Fibroblast of lung (primary cell): ENCODE measurements around the gene PDLIM5. TPM values are rescaled to one million over a fixed set of nuclear protein-coding genes. Genes with fewer than 3 reads are reported as not detected.

Experiments
- DNase-seq, 2 donors: peaks; one replicate each; pipeline versions ENCODE4 v3.0.0 to v3.0.0-alpha.2; 2010; ENCODE audit warnings: low read depth in 2 of 2
- H2AFZ ChIP-seq: 2 replicates; pipeline ENCODE4 v1.5.1; 2012; ENCODE audit warnings: low read length, control low read depth, inconsistent platforms
- H3K27ac ChIP-seq: 2 replicates; pipeline ENCODE4 v1.5.1; 2011; ENCODE audit warnings: low read length, control low read depth; ENCODE audit not compliant: insufficient read depth
- H3K27me3 ChIP-seq: 2 replicates; pipeline ENCODE4 v1.5.1; 2011; ENCODE audit warnings: mild to moderate bottlenecking, low read length; ENCODE audit not compliant: control insufficient read depth, insufficient read depth
- H3K36me3 ChIP-seq: 2 replicates; pipeline ENCODE4 v1.5.1; 2011; ENCODE audit warnings: low read length; ENCODE audit not compliant: control insufficient read depth, insufficient read depth
- H3K4me1 ChIP-seq: 2 replicates; pipeline ENCODE4 v1.5.1; 2011; ENCODE audit warnings: low read length; ENCODE audit not compliant: control insufficient read depth, insufficient read depth; ENCODE audit errors: extremely low read depth
- H3K4me2 ChIP-seq: 2 replicates; pipeline ENCODE4 v1.5.1; 2011; ENCODE audit warnings: low read length, control low read depth; ENCODE audit not compliant: insufficient read depth; ENCODE audit errors: extremely low read depth
- H3K4me3 ChIP-seq, 4 experiments: fragments of 200-600 bp in 1 of 4; sonication (generic) in 1 of 4; replicated peaks in 1 of 4; 2 replicates each; pipeline ENCODE4 v1.5.1; 2011 to 2016; ENCODE audit warnings: low read length in 4 of 4, low read depth in 3 of 4, mild to moderate bottlenecking in 3 of 4, control low read depth in 2 of 4, inconsistent platforms in 1 of 4, mixed read lengths in 1 of 4; ENCODE audit not compliant: insufficient read depth in 1 of 4; ENCODE audit errors: control extremely low read depth in 1 of 4
- H3K79me2 ChIP-seq: 2 replicates; pipeline ENCODE4 v1.5.1; 2012; ENCODE audit warnings: mild to moderate bottlenecking, low read length, inconsistent platforms; ENCODE audit not compliant: control insufficient read depth, insufficient read depth
- H3K9ac ChIP-seq: 2 replicates; pipeline ENCODE4 v1.5.1; 2011; ENCODE audit warnings: mild to moderate bottlenecking, low read length, control low read depth; ENCODE audit not compliant: insufficient read depth
- H3K9me3 ChIP-seq: 2 replicates; pipeline ENCODE4 v1.5.1; 2012; ENCODE audit warnings: low read depth, low read length; ENCODE audit not compliant: control insufficient read depth, insufficient read depth
- H4K20me1 ChIP-seq: 2 replicates; pipeline ENCODE4 v1.5.1; 2011; ENCODE audit warnings: low read length; ENCODE audit not compliant: control insufficient read depth, insufficient read depth; ENCODE audit errors: extremely low read depth
- EZH2 ChIP-seq: IDR thresholded peaks from 2 replicates; pipeline ENCODE4 v1.5.1; 2012; ENCODE audit warnings: low read length, control low read depth, mild to moderate bottlenecking; ENCODE audit errors: missing control alignments
- polyA plus RNA-seq, 2 donors: library from polyadenylated mRNA; depleted of rRNA in 1 of 2; stranded (reverse) in 1 of 2; unstranded in 1 of 2; fragments of >200 nt; gene quantifications; 2 replicates each; pipeline ENCODE4 v1.2.1, GENCODE V29; 2011 to 2012; ENCODE audit warnings: missing spikeins in 1 of 2
- total RNA-seq: library from RNA; depleted of rRNA; stranded (reverse); fragments of >200 nt; gene quantifications from 2 replicates; pipeline ENCODE4 v1.2.1, GENCODE V29; 2014
- TF ChIP-seq, protein P1 (sequence below), 2 donors: IDR thresholded peaks in 1 of 2; conservative IDR thresholded peaks in 1 of 2; 1 replicate in 1 of 2; 2 replicates in 1 of 2; pipeline ENCODE4 v1.5.1; 2011 to 2012; ENCODE audit warnings: low read length in 2 of 2, control low read depth in 1 of 2, inconsistent platforms in 1 of 2, low read depth in 1 of 2, mild to moderate bottlenecking in 1 of 2

Gene PDLIM5
- total and polyA plus RNA-seq, 2 donors (not counting 1 experiment from before 2014, with no cell fraction given) = 28.4 to 113 TPM

- peaks cover 2% of the 10 kb centered on the region for H3K79me2 ChIP-seq
- no peak overlapping the region for H2AFZ ChIP-seq
- DNase-seq = no peak
- TF ChIP-seq EZH2 = no peak
- TF ChIP-seq, protein P1, sequence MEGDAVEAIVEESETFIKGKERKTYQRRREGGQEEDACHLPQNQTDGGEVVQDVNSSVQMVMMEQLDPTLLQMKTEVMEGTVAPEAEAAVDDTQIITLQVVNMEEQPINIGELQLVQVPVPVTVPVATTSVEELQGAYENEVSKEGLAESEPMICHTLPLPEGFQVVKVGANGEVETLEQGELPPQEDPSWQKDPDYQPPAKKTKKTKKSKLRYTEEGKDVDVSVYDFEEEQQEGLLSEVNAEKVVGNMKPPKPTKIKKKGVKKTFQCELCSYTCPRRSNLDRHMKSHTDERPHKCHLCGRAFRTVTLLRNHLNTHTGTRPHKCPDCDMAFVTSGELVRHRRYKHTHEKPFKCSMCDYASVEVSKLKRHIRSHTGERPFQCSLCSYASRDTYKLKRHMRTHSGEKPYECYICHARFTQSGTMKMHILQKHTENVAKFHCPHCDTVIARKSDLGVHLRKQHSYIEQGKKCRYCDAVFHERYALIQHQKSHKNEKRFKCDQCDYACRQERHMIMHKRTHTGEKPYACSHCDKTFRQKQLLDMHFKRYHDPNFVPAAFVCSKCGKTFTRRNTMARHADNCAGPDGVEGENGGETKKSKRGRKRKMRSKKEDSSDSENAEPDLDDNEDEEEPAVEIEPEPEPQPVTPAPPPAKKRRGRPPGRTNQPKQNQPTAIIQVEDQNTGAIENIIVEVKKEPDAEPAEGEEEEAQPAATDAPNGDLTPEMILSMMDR (conservative IDR thresholded peaks at IDR 0.05 in 1 of 2, IDR thresholded peaks at IDR 0.05 in 1 of 2; ENCODE audit: low read depth in 1 of 2, low read length in 2 of 2) = no peak
- no peaks in the 10 kb centered on the region for H4K20me1 ChIP-seq
- H3K4me2 ChIP-seq = no peak overlapping the region
- H3K36me3 ChIP-seq = no peaks in the 10 kb centered on the region
- peaks cover 2% of the 10 kb centered on the region for H3K4me1 ChIP-seq
- no peak overlapping the region for H3K9ac ChIP-seq
- H3K4me3 ChIP-seq = no peak overlapping the region
- H3K27me3 ChIP-seq = no peaks in the 10 kb centered on the region
- H3K9me3 ChIP-seq = no peaks in the 10 kb centered on the region
- H3K27ac ChIP-seq = no peak overlapping the region
Measured at GRCh38 chr4:94571715-94572114, 120.0 kb downstream of the PDLIM5 start.

GRCh38 chr4:94574050-94574449 is 122.3 kb downstream of the PDLIM5 start:
- Histone ChIP-seq H2AFZ (no peak overlapping the region), H3K4me3 (no peak overlapping the region), H3K4me2 (no peak overlapping the region), H3K79me2 (peaks cover under 1% of the 10 kb centered on the region), H3K9me3 (no peaks in the 10 kb centered on the region), H3K9ac (no peak overlapping the region), H3K36me3 (no peaks in the 10 kb centered on the region), H3K4me1 (peaks cover 2% of the 10 kb centered on the region), H3K27ac (no peak overlapping the region), H3K27me3 (no peaks in the 10 kb centered on the region), H4K20me1 (no peaks in the 10 kb centered on the region)
- no peak for DNase-seq
- no peak for TF ChIP-seq EZH2
- TF ChIP-seq, protein P1 (conservative IDR thresholded peaks at IDR 0.05 in 1 of 2, IDR thresholded peaks at IDR 0.05 in 1 of 2; ENCODE audit: low read depth in 1 of 2, low read length in 2 of 2) = no peak

GRCh38 chr4:94574616-94575015 is 122.9 kb downstream of the PDLIM5 start:
- no peak for TF ChIP-seq EZH2
- TF ChIP-seq, protein P1 (conservative IDR thresholded peaks at IDR 0.05 in 1 of 2, IDR thresholded peaks at IDR 0.05 in 1 of 2; ENCODE audit: low read depth in 1 of 2, low read length in 2 of 2) = no peak
- Histone ChIP-seq H3K4me1 (peaks cover 2% of the 10 kb centered on the region), H3K27ac (no peak overlapping the region), H3K4me3 (no peak overlapping the region), H3K36me3 (no peaks in the 10 kb centered on the region), H4K20me1 (no peaks in the 10 kb centered on the region), H3K9ac (no peak overlapping the region), H2AFZ (no peak overlapping the region), H3K27me3 (no peaks in the 10 kb centered on the region), H3K4me2 (no peak overlapping the region), H3K79me2 (no peaks in the 10 kb centered on the region), H3K9me3 (no peaks in the 10 kb centered on the region)
- DNase-seq = peak in 1 of 2 donors; percentile 25
